Measurements from ENCODE around the gene ACP6. TPM values are rescaled to one million over a fixed set of nuclear protein-coding genes. Genes with fewer than 3 reads are reported as not detected.
"Not testable (repeated sequence)": the region's sequence is repeated elsewhere in the genome, so short reads cannot be mapped to it uniquely, and the experiment has no call there.

The ACP6 gene
- 7.3 and 10.9 TPM in 2 replicates for total RNA-seq (2014; rRNA removed; shearing (Covaris generic))

- peak; percentile 88 for DNase-seq (ENCODE audit: low spot score)
Observed at GRCh38 chr1:147670319-147671001, at the start of gene ACP6. Gene ACP6 (minus strand): TSS chr1:147670524. CDS start chr1:147670048, 476 bp downstream.

DNA sequence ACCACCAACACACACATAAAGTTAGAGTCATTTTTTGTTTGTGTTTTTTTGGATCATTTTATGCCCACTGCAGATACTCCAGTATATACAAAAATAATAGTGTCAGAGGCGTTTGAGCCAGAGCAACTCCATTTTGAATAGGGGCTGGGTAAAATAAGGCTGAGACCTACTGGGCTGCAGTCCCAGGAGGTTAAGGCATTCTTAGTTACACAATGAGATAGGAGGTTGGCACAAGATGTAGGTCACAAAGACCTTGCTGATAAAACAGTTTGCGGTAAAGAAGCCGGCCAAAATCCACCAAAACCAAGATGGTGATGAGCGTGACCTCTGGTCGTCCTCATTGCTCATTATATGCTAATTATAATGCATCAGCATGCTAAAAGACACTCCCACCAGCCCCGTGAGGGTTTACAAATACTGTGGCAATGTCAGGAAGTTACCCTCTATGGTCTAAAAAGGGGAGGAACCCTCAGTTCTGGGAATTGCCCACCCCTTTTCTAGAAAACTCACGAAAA, 49.4 kb upstream of the ACP6 start:
- DNase-seq (ENCODE audit: low spot score): no peak

DNA sequence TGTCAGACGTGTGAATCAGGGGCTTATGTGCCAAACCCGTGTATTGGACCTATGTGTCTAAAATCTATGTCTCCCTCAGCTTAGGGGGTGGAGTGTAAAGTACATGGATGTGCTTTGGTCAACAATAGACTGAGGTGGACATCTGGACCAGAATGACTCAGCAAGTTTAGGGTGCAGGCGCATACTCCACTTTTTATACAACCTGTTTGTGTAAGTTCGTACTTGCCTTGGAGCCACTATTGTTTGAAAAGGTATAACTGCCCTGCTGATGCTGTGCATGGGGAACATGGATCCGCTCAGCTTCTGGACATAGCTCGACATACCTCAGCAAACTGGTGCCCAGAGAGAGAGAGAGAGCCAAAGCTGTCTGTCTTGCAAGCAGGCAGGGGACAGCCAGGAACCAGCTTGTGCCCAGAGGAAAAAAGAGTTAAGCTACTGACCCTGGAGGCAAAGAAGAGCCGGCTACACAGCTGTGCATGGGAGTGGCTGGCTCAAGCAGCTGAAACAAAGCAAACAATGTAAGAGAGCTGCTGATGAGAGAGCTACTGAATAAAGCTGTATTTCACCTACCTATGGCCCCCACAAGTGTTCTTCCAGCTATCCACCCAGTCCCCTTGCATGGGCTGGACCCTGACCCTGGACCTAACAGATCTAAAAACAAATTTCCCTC, 48.8 kb upstream of the ACP6 start:
- no peak for DNase-seq (ENCODE audit: low spot score)

DNA sequence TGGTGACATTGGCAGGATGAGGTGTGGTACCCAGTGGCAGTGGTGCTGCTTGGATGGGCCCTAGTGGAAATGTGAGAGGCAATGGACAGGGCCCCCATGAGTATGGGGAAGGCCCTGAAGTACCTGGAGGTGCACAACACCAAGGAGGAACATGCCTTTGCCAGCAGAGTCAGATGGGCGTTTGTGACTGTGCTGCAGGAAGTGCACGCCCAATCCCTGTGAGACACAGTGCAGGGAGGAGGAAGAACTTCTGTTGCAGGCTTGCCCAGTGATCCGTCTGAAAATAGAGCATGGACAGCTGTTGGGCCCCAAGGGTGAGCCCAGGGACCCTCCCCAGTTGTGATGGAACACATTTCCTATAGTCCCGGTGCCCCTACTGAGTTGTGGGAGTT, 47.4 kb upstream of the ACP6 start:
- DNase-seq (ENCODE audit: low spot score): no peak

DNA sequence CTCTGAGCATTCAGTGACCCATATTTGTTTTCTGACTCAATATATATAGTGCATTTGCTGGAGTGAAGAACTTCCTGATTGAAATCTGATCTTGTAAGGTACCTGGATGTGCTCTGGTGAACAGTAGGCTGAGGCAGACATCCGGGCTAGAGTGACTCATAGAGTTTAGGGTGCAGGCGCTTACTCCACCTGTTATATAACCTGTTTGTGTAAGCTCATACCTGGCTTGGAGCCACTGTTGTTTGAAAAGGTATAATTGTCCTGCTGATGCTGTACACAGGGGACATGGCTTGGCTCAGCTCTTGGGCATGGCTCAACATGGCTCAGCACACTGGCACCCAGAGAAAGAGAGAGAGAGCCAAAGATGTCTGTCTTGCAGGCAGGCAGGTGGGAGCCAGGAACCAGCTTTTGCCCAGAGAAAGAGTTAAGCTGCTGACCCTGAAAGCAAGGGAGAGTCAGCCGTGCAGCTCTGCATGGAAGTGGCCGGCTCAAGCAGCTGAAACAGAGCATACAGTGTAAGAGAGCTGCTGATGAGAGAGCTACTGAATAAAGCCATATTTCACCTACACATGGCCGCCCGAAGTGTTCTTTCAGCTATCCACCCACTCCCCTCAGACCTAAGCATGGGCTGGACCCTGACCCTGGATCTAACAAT, 46.9 kb upstream of the ACP6 start:
- peak; percentile 32 for DNase-seq (ENCODE audit: low spot score)

DNA sequence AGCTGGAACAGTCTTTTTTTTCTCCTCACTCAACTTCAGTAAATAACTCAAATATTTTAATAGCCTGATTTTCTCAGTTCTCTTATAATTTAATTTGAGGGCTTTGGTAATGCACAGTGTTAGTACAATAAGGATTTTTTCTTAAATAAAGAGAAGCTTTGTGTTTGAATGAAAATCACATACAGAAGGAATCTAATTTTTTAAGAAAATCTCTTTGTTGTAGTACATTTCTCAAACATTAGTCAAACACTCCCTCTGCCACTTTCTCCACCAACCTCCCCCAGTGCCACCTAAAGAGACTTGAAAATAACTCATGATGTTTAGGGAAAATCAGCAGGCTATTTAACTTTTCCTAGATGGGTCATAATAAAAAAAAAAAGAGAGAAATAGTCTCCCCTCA, 42.3 kb upstream of the ACP6 start:
- no peak for DNase-seq (ENCODE audit: low spot score)

DNA sequence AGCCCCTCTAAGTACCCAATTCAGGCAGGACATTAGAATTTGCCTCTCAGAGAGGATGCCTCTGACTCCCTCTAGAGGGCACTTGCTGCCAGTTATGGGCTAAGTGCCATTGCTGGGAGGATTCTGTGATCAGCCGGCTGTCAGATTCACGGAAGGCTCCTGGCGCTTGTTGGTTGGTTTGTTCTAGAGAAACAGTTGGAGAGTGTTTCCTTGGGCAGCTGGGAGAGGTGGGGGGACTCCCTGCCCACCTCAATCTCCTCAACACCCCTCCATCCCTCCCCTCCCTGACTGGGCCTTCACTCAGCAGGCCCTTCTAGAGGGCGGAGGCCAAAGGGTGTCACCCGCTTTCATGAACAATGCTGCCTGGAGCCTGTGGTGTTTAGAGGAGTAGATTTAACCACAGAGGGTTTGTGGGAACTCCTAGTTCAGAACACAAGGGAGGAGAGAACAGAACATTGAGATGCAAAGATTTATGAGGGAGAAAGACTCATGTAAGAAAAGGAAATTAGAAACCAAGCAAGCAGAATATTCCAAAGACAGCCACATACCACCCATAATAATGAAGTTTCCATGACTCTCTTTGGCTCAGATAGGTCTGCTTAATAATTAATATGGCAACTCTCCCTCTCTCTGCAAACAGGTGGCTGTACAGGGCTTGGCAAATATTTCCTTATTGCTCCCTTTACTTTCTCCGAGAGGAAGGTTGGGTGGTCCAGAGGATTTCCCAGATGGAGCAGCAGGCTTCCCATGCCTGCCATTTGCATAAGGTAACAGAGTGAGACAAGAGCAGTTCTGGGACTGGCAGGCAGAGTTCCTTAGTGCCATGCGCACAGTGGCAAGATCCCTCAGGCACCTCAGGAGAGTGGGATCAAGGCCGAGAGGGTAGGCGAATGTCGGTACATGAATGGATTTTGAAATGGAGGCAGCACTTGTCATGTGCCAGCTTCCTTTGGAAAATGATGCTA, 30.0 kb upstream of the ACP6 start:
- peak; percentile 37 for DNase-seq (ENCODE audit: low spot score)

DNA sequence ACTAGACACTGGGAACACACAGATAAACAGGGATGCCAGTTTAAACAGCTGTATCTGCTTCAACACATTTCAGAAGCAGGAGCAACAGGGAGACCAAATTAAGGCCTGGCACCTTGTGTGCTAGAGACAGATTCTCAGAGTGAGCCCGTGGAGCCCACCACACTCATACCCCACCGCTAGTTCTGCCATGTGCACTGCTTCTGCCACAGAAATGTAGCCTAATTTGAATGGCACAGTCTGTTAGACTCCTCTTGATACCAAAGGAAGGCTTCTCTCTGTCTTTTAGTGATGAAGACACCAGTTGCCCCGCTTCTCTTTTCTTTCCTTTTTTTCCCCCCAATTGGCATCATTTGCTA, 29.3 kb upstream of the ACP6 start:
- DNase-seq (ENCODE audit: low spot score): no peak

GRCh38 chr1:147683163-147683763, 12.9 kb upstream of the ACP6 start:
- no peak for DNase-seq (ENCODE audit: low spot score)

DNA sequence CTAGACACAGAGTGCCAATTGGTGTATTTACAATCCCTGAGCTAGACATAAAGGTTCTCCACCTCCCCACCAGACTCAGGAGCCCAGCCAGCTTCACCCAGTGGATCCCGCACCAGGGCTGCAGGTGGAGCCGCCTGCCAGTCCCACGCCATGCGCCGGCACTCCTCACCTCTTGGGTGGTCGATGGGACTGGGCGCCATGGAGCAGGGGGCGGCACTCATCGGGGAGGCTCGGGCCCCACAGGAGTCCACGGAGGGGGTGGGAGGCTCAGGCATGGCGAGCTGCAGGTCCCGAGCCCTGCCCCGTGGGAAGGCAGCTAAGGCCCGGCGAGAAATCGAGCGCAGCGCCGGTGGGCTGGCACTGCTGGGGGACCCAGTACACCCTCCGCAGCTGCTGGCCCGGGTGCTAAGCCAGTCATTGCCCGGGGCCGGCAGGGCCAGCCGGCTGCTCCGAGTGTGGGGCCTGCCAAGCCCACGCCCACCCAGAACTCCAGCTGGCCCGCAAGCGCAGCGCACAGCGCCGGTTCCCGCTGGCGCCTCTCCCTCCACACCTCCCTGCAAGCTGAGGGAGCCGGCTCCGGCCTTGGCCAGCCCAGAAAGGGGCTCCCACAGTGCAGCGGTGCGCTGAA, 10.4 kb upstream of the ACP6 start:
- not testable (repeated sequence) for DNase-seq (ENCODE audit: low spot score)

- not testable (repeated sequence) for DNase-seq (ENCODE audit: low spot score)
Observed at GRCh38 chr1:147677681-147678080, 7.4 kb upstream of the ACP6 start.

DNA sequence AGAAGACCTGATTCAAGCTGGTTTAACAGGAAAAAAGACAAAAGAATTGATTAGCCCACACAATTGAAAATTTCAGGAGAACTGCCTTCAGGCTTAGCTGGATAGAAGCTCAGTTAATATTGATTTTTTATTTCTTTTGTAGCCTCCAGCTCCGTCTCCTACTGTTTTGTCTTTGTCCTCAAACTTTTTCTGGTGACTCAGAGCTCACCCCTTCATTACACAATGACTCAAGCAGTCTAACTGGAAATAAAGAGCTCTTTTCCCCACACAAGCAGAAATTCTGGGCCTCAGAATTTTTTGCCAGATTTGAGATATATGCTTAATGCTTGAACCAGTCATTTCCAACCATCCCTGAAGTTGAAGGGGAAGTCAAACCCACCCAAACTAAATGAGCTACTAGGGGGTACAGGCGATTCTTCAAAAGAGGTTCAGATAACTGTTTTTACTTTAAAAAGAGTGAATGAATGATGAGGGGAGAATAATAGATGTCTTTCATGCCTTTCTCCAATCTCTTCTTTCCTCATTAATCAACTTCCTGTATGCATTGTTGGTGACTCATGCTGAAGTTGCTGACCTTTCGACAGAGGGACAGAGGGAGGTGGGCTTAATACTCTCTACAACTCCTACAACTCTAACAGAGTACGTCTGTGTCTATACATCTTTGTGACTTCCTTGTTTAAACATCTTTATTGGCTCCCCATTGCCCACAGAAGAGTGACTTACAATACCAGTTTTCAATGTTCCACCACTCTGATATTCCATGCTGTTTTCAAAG, 6.2 kb upstream of the ACP6 start:
- peak; percentile 25 for DNase-seq (ENCODE audit: low spot score)

DNA sequence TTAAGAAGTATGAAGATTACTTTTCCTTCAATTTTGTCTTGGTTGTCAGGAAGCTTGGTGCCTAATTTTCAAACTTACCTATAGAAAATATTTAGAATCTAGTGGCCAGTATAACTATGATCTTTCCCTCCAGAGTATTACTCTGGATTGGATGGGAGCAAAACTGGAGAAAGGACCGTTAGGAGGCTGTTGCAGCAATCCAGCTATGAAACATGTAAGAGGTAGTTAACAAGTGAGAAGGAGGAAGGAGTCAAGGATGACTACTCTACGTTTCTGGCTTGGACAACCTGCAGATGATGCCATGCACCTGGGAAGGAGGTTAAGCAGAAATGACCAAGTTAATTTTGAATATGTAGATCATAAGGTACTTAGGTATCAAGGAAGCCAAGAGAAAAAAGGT, 3.5 kb upstream of the ACP6 start:
- no peak for DNase-seq (ENCODE audit: low spot score)

DNA sequence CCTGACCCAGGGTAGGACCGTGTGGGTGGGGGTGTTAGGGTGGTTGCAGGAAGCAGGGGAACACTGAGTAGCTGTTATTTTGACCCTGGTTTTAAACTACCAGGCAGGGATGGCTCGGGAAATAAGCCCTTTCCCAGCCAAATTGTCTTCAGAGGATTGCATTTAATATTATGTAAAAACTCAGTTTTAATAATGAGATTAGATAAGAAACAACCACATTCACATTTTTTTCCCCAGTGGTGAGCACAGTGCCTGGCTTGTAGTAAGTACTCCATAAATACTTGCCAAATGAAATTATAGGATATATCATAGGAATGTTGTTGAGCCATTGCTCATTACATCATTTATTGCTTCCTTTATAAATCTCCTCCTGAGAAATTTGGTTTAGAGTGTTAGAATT, 3.1 kb upstream of the ACP6 start:
- no peak for DNase-seq (ENCODE audit: low spot score)

DNA sequence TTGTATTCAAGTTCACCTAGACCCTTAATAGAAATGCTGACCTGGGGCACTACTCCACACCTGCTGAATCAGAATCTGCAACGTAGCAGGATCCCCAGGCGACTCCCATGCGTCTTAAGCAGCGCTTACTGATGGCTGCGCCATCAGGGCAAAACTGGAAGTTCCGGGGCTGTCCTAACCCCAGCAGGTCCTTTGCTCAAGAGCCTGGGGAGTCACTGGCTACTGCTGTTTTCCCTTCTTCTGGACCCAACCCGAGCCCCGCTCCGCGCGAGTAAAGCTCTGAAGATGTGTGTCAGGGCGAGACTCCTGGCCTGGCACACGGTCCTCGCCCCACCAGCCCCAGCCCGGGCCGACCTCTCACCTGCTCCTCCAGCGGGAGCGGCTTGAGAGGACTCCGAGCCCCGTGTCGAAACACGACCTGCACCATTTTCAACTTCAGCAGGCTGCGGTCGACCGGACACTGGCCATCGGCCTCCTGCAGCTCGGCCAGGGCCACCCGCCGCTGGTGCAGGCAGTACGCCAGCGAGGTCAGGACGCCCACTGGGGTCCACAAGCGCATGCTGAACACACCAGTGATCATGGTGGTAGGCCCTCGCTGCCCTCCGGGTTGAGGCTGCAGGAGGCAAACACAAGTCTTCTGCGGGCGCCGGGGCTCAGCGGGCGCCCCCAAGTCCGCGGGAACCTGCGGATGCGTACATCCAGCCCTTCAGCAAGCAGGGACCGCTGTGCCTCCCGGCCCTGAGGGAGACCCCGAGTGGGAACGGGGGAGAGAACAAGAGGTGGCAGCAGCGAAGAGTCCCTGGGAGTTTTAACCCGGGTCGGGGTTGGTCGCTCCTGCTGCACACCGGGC, 630 bp downstream of the ACP6 start:
- no peak for DNase-seq (ENCODE audit: low spot score)

- no peak for DNase-seq (ENCODE audit: low spot score)
Observed at GRCh38 chr1:147665521-147665920, 4.8 kb downstream of the ACP6 start.

DNA sequence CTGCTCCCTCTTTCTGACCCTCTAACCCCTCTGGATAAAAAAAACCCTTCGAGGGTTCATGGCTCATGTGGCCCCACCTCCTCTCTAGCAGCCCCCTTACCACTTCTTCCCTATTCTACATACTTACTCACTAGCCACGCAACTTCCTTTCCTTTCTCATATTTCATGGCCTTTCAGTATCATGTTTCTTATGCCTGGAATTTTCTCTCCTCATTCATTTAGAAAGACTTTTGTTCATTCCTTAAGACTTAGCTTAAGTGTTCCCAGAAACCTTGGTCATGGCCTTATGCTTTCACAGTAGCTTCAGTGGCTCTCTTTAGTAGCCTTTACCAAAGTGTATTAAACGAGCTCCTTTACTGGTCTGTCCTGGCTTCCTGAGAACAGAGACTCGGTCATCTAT, 6.1 kb downstream of the ACP6 start:
- DNase-seq (ENCODE audit: low spot score): no peak

- DNase-seq (ENCODE audit: low spot score): no peak
Observed at GRCh38 chr1:147654511-147654910, 15.8 kb downstream of the ACP6 start.

- no peak for DNase-seq (ENCODE audit: low spot score)
Observed at GRCh38 chr1:147652306-147652705, 18.0 kb downstream of the ACP6 start.

Data from H4 (cell line).